ENCODE measurements around the gene SCUBE3. TPM values are rescaled to one million over a fixed set of nuclear protein-coding genes. Genes with fewer than 3 reads are reported as not detected.

Gene SCUBE3
- total and polyA plus RNA-seq, 2 of the 13 experiments (the other 11 are each of a cell fraction or from before 2014, with no cell fraction given) = not detected

- peak; percentile 55; the same call in 1 of the 2 replicates for TF ChIP-seq MAZ (IDR thresholded peaks at IDR 0.05; ENCODE audit: borderline replicate concordance, low read depth, low read length)
- peak; percentile 87 for TF ChIP-seq MAZ (CRISPR knock-in tag; IDR thresholded peaks at IDR 0.05; ENCODE audit: low read depth)
- no peak for TF ChIP-seq ZFP37 (CRISPR knock-in tag; IDR thresholded peaks at IDR 0.05; ENCODE audit: borderline replicate concordance)
- peak; percentile 85 for TF ChIP-seq ZNF557 (CRISPR knock-in tag; IDR thresholded peaks at IDR 0.05)
- TF ChIP-seq HOXA7 (CRISPR knock-in tag; IDR thresholded peaks at IDR 0.05) = no peak
- peak; percentile 79; the same call in 1 of the 2 replicates for TF ChIP-seq THAP9 (CRISPR knock-in tag; IDR thresholded peaks at IDR 0.05; ENCODE audit: borderline replicate concordance)
- peak; percentile 39; the same call in 1 of the 2 replicates for TF ChIP-seq CEBPG (CRISPR knock-in tag; IDR thresholded peaks at IDR 0.05)
- peak; percentile 95; the same call in 1 of the 2 replicates for TF ChIP-seq NRL (CRISPR knock-in tag; IDR thresholded peaks at IDR 0.05; ENCODE audit: borderline replicate concordance)
- no peak for TF ChIP-seq BCLAF1 (IDR thresholded peaks at IDR 0.05)
- no peak; the same call in 1 of the 2 replicates for TF ChIP-seq E2F2 (CRISPR knock-in tag; IDR thresholded peaks at IDR 0.05; ENCODE audit: borderline replicate concordance)
- no peak for TF ChIP-seq IRF1 (CRISPR knock-in tag; IDR thresholded peaks at IDR 0.05; ENCODE audit: low read depth)
- no peak for TF ChIP-seq U2AF1 (optimal IDR thresholded peaks at IDR 0.05; ENCODE audit: low read depth, low read length)
- TF ChIP-seq HOXD1 (CRISPR knock-in tag; IDR thresholded peaks at IDR 0.05) = peak; percentile 50; the same call in 1 of the 2 replicates
- no peak for TF ChIP-seq ZNF816 (CRISPR knock-in tag; IDR thresholded peaks at IDR 0.05; ENCODE audit: borderline replicate concordance)
- TF ChIP-seq FOXM1 (CRISPR knock-in tag; IDR thresholded peaks at IDR 0.05) = peak; percentile 82; the same call in 1 of the 2 replicates
- TF ChIP-seq ZMYM3 (CRISPR knock-in tag; IDR thresholded peaks at IDR 0.05) = peak; percentile 66
- TF ChIP-seq ZNF296 (CRISPR knock-in tag; conservative IDR thresholded peaks at IDR 0.05) = no peak; the same call in 1 of the 2 replicates
- TF ChIP-seq ZNF3 (CRISPR knock-in tag; IDR thresholded peaks at IDR 0.05) = peak; percentile 29; the same call in 1 of the 2 replicates
- TF ChIP-seq ZNF770 (CRISPR knock-in tag; IDR thresholded peaks at IDR 0.05) = peak; percentile 76
Observed at GRCh38 chr6:35297601-35298481, 84.1 kb downstream of the SCUBE3 start, which contains the start of gene DEF6 (continued).
